ENCODE data around the gene CRYBB1.

Gene CRYBB1

GRCh38 chr22:26617271-26618199 lies at the start of gene CRYBB1:
CRYBB1 (minus strand) TSS chr22:26618027; CDS start chr22:26616319, 1,708 bp downstream.
- no peak for DNase-seq

GRCh38 chr22:26667140-26667539 lies 49.3 kb upstream of the CRYBB1 start:
- DNase-seq: no peak

- no peak for DNase-seq
Measured at GRCh38 chr22:26665813-26666231, 48.0 kb upstream of the CRYBB1 start.

- DNase-seq: no peak
Measured at GRCh38 chr22:26663374-26663923, 45.6 kb upstream of the CRYBB1 start.

GRCh38 chr22:26662160-26662559 lies 44.3 kb upstream of the CRYBB1 start:
- DNase-seq: no peak

- DNase-seq: peak; percentile 25
Measured at GRCh38 chr22:26660961-26661578, 43.2 kb upstream of the CRYBB1 start.

GRCh38 chr22:26660356-26660755 lies 42.5 kb upstream of the CRYBB1 start:
- DNase-seq: no peak

GRCh38 chr22:26658671-26659478 lies 41.0 kb upstream of the CRYBB1 start:
- DNase-seq: peak; percentile 76

- DNase-seq: no peak
Measured at GRCh38 chr22:26658161-26658560, 40.3 kb upstream of the CRYBB1 start.

- DNase-seq: peak; percentile 12
Measured at GRCh38 chr22:26656891-26657851, 39.3 kb upstream of the CRYBB1 start, which contains the start of gene MIAT. MIAT (plus strand) TSS chr22:26657588.

GRCh38 chr22:26651815-26652214 lies 34.0 kb upstream of the CRYBB1 start:
- DNase-seq: no peak

GRCh38 chr22:26650722-26651421 lies 33.0 kb upstream of the CRYBB1 start:
- DNase-seq: no peak

- DNase-seq: peak; percentile 18
Measured at GRCh38 chr22:26648528-26649388, 30.9 kb upstream of the CRYBB1 start.

- peak; percentile 52 for DNase-seq
Measured at GRCh38 chr22:26648011-26648497, 30.2 kb upstream of the CRYBB1 start.

- no peak for DNase-seq
Measured at GRCh38 chr22:26646158-26646557, 28.3 kb upstream of the CRYBB1 start.

GRCh38 chr22:26643418-26644100 lies 25.7 kb upstream of the CRYBB1 start:
- DNase-seq: no peak

- DNase-seq: no peak
Measured at GRCh38 chr22:26642465-26643417, 24.9 kb upstream of the CRYBB1 start.

- no peak for DNase-seq
Measured at GRCh38 chr22:26636296-26636695, 18.5 kb upstream of the CRYBB1 start.

All from NCI-H2029 treated with DMSO at 0.1 percent for 48 hours (cell line).